Esophagus muscularis mucosa (tissue), 4 donors: ENCODE measurements around the gene CNIH4. TPM values are rescaled to one million over a fixed set of nuclear protein-coding genes. Genes with fewer than 3 reads are reported as not detected.

Experiments used
- DNase-seq: peaks from one replicate; pipeline ENCODE4 v3.0.0-alpha.2; 2017; ENCODE audit errors: extremely low spot score
- H3K27ac ChIP-seq, 4 donors: fragments of 200-600 bp; sonication (generic); replicated peaks in 1 of 4; 1 replicate in 3 of 4; 2 replicates in 1 of 4; pipeline ENCODE4 v1.5.1; 2016 to 2019; ENCODE audit warnings: mild to moderate bottlenecking in 1 of 4
- H3K27me3 ChIP-seq, 4 donors: fragments of 200-600 bp; sonication (generic); one replicate each; pipeline versions ENCODE4 v1.5.1 to v1.6.0; 2016 to 2019
- H3K36me3 ChIP-seq, 4 donors: fragments of 200-600 bp; sonication (generic); one replicate each; pipeline ENCODE4 v1.5.1; 2016 to 2019
- H3K4me1 ChIP-seq, 4 donors: fragments of 200-600 bp; sonication (generic); one replicate each; pipeline ENCODE4 v1.5.1; 2016 to 2019
- H3K4me3 ChIP-seq, 4 donors: fragments of 200-600 bp; sonication (generic); 1 replicate in 2 of 4; 2 replicates in 2 of 4; pipeline ENCODE4 v1.5.1; 2016 to 2019; ENCODE audit warnings: mild to moderate bottlenecking in 4 of 4, moderate library complexity in 1 of 4
- H3K9me3 ChIP-seq, 4 donors: fragments of 200-600 bp; sonication (generic); 1 replicate in 3 of 4; 2 replicates in 1 of 4; pipeline ENCODE4 v1.5.1; 2016 to 2019
- CTCF ChIP-seq, 3 experiments: fragments of 200-600 bp in 2 of 3; fragments of 450-650 bp in 1 of 3; sonication (generic) in 2 of 3; IDR thresholded peaks; one replicate each; pipeline ENCODE4 v1.5.1; 2017 to 2019; ENCODE audit warnings: antibody characterized with exemption in 3 of 3, mild to moderate bottlenecking in 2 of 3, moderate library complexity in 1 of 3
- EP300 ChIP-seq: sonication (generic); formaldehyde crosslinking; IDR thresholded peaks from one replicate; pipeline ENCODE4 v1.6.1; 2017; ENCODE audit warnings: antibody characterized with exemption
- POLR2A ChIP-seq: fragments of 450-650 bp; IDR thresholded peaks from one replicate; pipeline ENCODE4 v1.6.1; 2017; ENCODE audit warnings: antibody characterized with exemption, moderate library complexity, mild to moderate bottlenecking, low read depth
- POLR2AphosphoS5 ChIP-seq, 2 donors: sonication (generic); formaldehyde crosslinking; IDR thresholded peaks; one replicate each; pipeline ENCODE4 v1.6.1; 2017; ENCODE audit warnings: antibody characterized with exemption in 2 of 2
- WGBS: methylation state at CpG from one replicate; pipeline ENCODE4 v1.1.5; 2018; 5-methylcytosine and 5-hydroxymethylcytosine counted together
- intact Hi-C: fragments of 100-400 bp; cut with DNase I; formaldehyde crosslinking; loops from one replicate; pipeline ENCODE4 v1.15.1; 2023
- total RNA-seq, 4 donors: library from RNA; depleted of rRNA; stranded (reverse); fragments of >200 nt; gene quantifications; one replicate each; pipeline versions ENCODE4 v1.1.0 to v1.2.1, GENCODE V29; 2016

Gene CNIH4
- total RNA-seq, 4 donors from 2014 or later: 34.0 to 61.0 (median 46.9) TPM

- no peaks in the 10 kb centered on the region for H3K27me3 ChIP-seq
- peak overlapping the region; percentile 28 to 96 (median 95) for H3K27ac ChIP-seq
- H3K9me3 ChIP-seq: no peaks in the 10 kb centered on the region
- 55% methylated on average over 4 of the region's 4 CpGs for WGBS
- peaks cover 13 to 49% (median 29%) of the 10 kb centered on the region in 4 donors for H3K4me1 ChIP-seq
- peaks cover 0 to 11% (median 0%) of the 10 kb centered on the region in 4 donors for H3K36me3 ChIP-seq
- TF ChIP-seq POLR2AphosphoS5 (IDR thresholded peaks at IDR 0.05): no peak
- no peak for TF ChIP-seq EP300
- TF ChIP-seq POLR2A: no peak
- no peak for TF ChIP-seq CTCF (IDR thresholded peaks at IDR 0.05)
- intact Hi-C loops: no loop called here
- peak overlapping the region; percentile 78 to 93 (median 90) for H3K4me3 ChIP-seq
- no peak for DNase-seq
These were observed 1.6 kb downstream of the CNIH4 start for GRCh38 chr1:224358237-224358636.

- DNase-seq: no peak
- Histone ChIP-seq H3K9me3 (no peaks in the 10 kb centered on the region), H3K27me3 (no peaks in the 10 kb centered on the region), H3K4me1 (peaks cover 13 to 49% (median 29%) of the 10 kb centered on the region in 4 donors), H3K4me3 (no peak overlapping the region), H3K36me3 (peaks cover 0 to 11% (median 0%) of the 10 kb centered on the region in 4 donors), H3K27ac (no peak overlapping the region)
- WGBS: 75% methylated on average over 3 of the region's 3 CpGs
- TF ChIP-seq POLR2A: no peak
- intact Hi-C loops: no loop called here
These were observed 2.5 kb downstream of the CNIH4 start for GRCh38 chr1:224359207-224359606.

- H3K4me1 ChIP-seq: peaks cover 0 to 17% (median 0%) of the 10 kb centered on the region in 4 donors
- H3K27me3 ChIP-seq: no peaks in the 10 kb centered on the region
- intact Hi-C loops: no loop called here
- no peaks in the 10 kb centered on the region for H3K9me3 ChIP-seq
- 82% methylated on average over 5 of the region's 5 CpGs for WGBS
- DNase-seq: no peak
- peaks cover 49 to 84% (median 73%) of the 10 kb centered on the region in 4 donors for H3K36me3 ChIP-seq
- H3K4me3 ChIP-seq: no peak overlapping the region
- H3K27ac ChIP-seq: no peak overlapping the region
- no peak for TF ChIP-seq EP300
- TF ChIP-seq POLR2A: no peak
- no peak for TF ChIP-seq CTCF (IDR thresholded peaks at IDR 0.05)
- no peak for TF ChIP-seq POLR2AphosphoS5 (IDR thresholded peaks at IDR 0.05)
These were observed 11.7 kb downstream of the CNIH4 start for GRCh38 chr1:224368409-224368808.

GRCh38 chr1:224373008-224373590, 16.4 kb downstream of the CNIH4 start:
- H3K36me3 ChIP-seq: peaks cover 50 to 100% (median 84%) of the 10 kb centered on the region in 4 donors
- 95% methylated on average over 5 of the region's 5 CpGs for WGBS
- intact Hi-C loops: no loop called here
- DNase-seq: no peak
- no peaks in the 10 kb centered on the region for H3K27me3 ChIP-seq
- H3K27ac ChIP-seq: no peak overlapping the region
- no peak for TF ChIP-seq POLR2AphosphoS5 (IDR thresholded peaks at IDR 0.05)
- no peak for TF ChIP-seq CTCF (IDR thresholded peaks at IDR 0.05)
- TF ChIP-seq EP300: no peak
- TF ChIP-seq POLR2A: no peak
- H3K4me1 ChIP-seq: peaks cover 16 to 39% (median 20%) of the 10 kb centered on the region in 4 donors
- no peaks in the 10 kb centered on the region for H3K9me3 ChIP-seq
- no peak overlapping the region for H3K4me3 ChIP-seq

- no peaks in the 10 kb centered on the region for H3K9me3 ChIP-seq
- WGBS: 82% methylated on average over 3 of the region's 3 CpGs
- intact Hi-C loops: no loop called here
- H3K27ac ChIP-seq: no peak overlapping the region
- peaks cover 17 to 34% (median 20%) of the 10 kb centered on the region in 4 donors for H3K4me1 ChIP-seq
- no peak for DNase-seq
- no peaks in the 10 kb centered on the region for H3K27me3 ChIP-seq
- H3K4me3 ChIP-seq: no peak overlapping the region
- H3K36me3 ChIP-seq: peaks cover 34 to 94% (median 73%) of the 10 kb centered on the region in 4 donors
- TF ChIP-seq POLR2A (no peak), POLR2AphosphoS5 (IDR thresholded peaks at IDR 0.05) (no peak), EP300 (no peak)
These were observed 18.4 kb downstream of the CNIH4 start for GRCh38 chr1:224375059-224375458.
